ENCODE data around the gene LRRK1.

Gene LRRK1

GRCh38 chr15:100975043-100975442, 55.9 kb downstream of the LRRK1 start:
- DNase-seq (ENCODE audit: low spot score): no peak

- DNase-seq (ENCODE audit: low spot score): no peak
Measured at GRCh38 chr15:100980410-100981046, 61.4 kb downstream of the LRRK1 start.

- no peak for DNase-seq (ENCODE audit: low spot score)
Measured at GRCh38 chr15:100981086-100981485, 61.9 kb downstream of the LRRK1 start.

GRCh38 chr15:100983221-100983620, 64.1 kb downstream of the LRRK1 start:
- DNase-seq (ENCODE audit: low spot score): no peak

- no peak for DNase-seq (ENCODE audit: low spot score)
Measured at GRCh38 chr15:100985401-100985800, 66.2 kb downstream of the LRRK1 start.

- no peak for DNase-seq (ENCODE audit: low spot score)
Measured at GRCh38 chr15:100986158-100986896, 67.2 kb downstream of the LRRK1 start.

GRCh38 chr15:100987143-100987542, 68.0 kb downstream of the LRRK1 start:
- DNase-seq (ENCODE audit: low spot score): no peak

- no peak for DNase-seq (ENCODE audit: low spot score)
Measured at GRCh38 chr15:100988297-100988696, 69.1 kb downstream of the LRRK1 start.

GRCh38 chr15:100988857-100989256, 69.7 kb downstream of the LRRK1 start:
- no peak for DNase-seq (ENCODE audit: low spot score)

- DNase-seq (ENCODE audit: low spot score): no peak
Measured at GRCh38 chr15:100994597-100995446, 75.7 kb downstream of the LRRK1 start.

- no peak for DNase-seq (ENCODE audit: low spot score)
Measured at GRCh38 chr15:100995471-100996430, 76.6 kb downstream of the LRRK1 start.

- no peak for DNase-seq (ENCODE audit: low spot score)
Measured at GRCh38 chr15:100997442-100997841, 78.3 kb downstream of the LRRK1 start.

GRCh38 chr15:100998630-100999029, 79.5 kb downstream of the LRRK1 start:
- DNase-seq (ENCODE audit: low spot score): no peak

GRCh38 chr15:100999369-100999768, 80.2 kb downstream of the LRRK1 start:
- DNase-seq (ENCODE audit: low spot score): no peak

- no peak for DNase-seq (ENCODE audit: low spot score)
Measured at GRCh38 chr15:101000271-101000681, 81.1 kb downstream of the LRRK1 start.

GRCh38 chr15:101001056-101001455, 81.9 kb downstream of the LRRK1 start:
- no peak for DNase-seq (ENCODE audit: low spot score)

- no peak for DNase-seq (ENCODE audit: low spot score)
Measured at GRCh38 chr15:101001796-101002195, 82.6 kb downstream of the LRRK1 start.

GRCh38 chr15:101003081-101003480, 83.9 kb downstream of the LRRK1 start:
- no peak for DNase-seq (ENCODE audit: low spot score)

- no peak for DNase-seq (ENCODE audit: low spot score)
Measured at GRCh38 chr15:101003706-101004105, 84.5 kb downstream of the LRRK1 start.

- DNase-seq (ENCODE audit: low spot score): no peak
Measured at GRCh38 chr15:101004500-101004899, 85.3 kb downstream of the LRRK1 start.

All from SK-N-DZ (cell line).